HepG2 (cell line): ENCODE data around the gene SLC66A3. TPM values are rescaled to one million over a fixed set of nuclear protein-coding genes. Genes with fewer than 3 reads are reported as not detected.

Source experiments
- AKAP8 ChIP-seq: sonication (generic); formaldehyde crosslinking; IDR thresholded peaks from 2 replicates; pipeline ENCODE4 v1.5.1; 2020; ENCODE audit warnings: mild to moderate bottlenecking, missing genetic modification reagents
- HDAC6 ChIP-seq: fragments of 200-600 bp; sonication (generic); IDR thresholded peaks from 2 replicates; pipeline ENCODE4 v1.7.0; 2017; ENCODE audit warnings: mild to moderate bottlenecking, antibody characterized with exemption, low read length, low read depth
- HMGA1 ChIP-seq: sonication (generic); formaldehyde crosslinking; conservative IDR thresholded peaks from 2 replicates; pipeline ENCODE4 v1.4.0; 2020; ENCODE audit warnings: missing genetic modification reagents
- HOXA7 ChIP-seq: sonication (generic); formaldehyde crosslinking; IDR thresholded peaks from 2 replicates; pipeline ENCODE4 v1.8.1; 2022; ENCODE audit warnings: mild to moderate bottlenecking, missing genetic modification reagents, moderate library complexity
- KAT2B ChIP-seq: fragments of 150-350 bp; IDR thresholded peaks from 2 replicates; pipeline ENCODE4 v1.6.1; 2014; ENCODE audit warnings: low read depth, low read length, borderline replicate concordance
- KDM2A ChIP-seq: sonication (generic); formaldehyde crosslinking; IDR thresholded peaks from 2 replicates; pipeline ENCODE4 v1.4.0; 2020; ENCODE audit warnings: low read depth, missing genetic modification reagents, borderline replicate concordance
- MTF2 ChIP-seq: sonication (generic); formaldehyde crosslinking; IDR thresholded peaks from 2 replicates; pipeline ENCODE4 v1.5.0; 2020; ENCODE audit warnings: missing genetic modification reagents, borderline replicate concordance
- NAIF1 ChIP-seq: sonication (generic); formaldehyde crosslinking; IDR thresholded peaks from 2 replicates; pipeline ENCODE4 v1.5.0; 2020; ENCODE audit warnings: mild to moderate bottlenecking, missing genetic modification reagents, borderline replicate concordance
- RFX1 ChIP-seq: fragments of 450-650 bp; IDR thresholded peaks from 2 replicates; pipeline ENCODE4 v1.6.1; 2017
- SNRNP70 ChIP-seq: fragments of 200-400 bp; formaldehyde crosslinking; IDR thresholded peaks from 2 replicates; pipeline ENCODE4 v1.6.1; 2017; ENCODE audit warnings: mild to moderate bottlenecking, low read depth, low read length, moderate library complexity
- SRSF1 ChIP-seq: fragments of 200-400 bp; formaldehyde crosslinking; optimal IDR thresholded peaks from 2 replicates; pipeline ENCODE3; 2017; ENCODE audit warnings: mild to moderate bottlenecking, low read depth, low read length, moderate library complexity
- XRCC5 ChIP-seq: fragments of 200-400 bp; formaldehyde crosslinking; optimal IDR thresholded peaks from 2 replicates; pipeline ENCODE3; 2017; ENCODE audit warnings: mild to moderate bottlenecking, low read length
- ZEB1 ChIP-seq: IDR thresholded peaks from 2 replicates; pipeline ENCODE4 v1.6.1; 2012; ENCODE audit warnings: mild to moderate bottlenecking, low read depth, inconsistent platforms; ENCODE audit not compliant: insufficient replicate concordance
- ZMYM3 ChIP-seq: sonication (generic); formaldehyde crosslinking; IDR thresholded peaks from 2 replicates; pipeline ENCODE4 v1.5.1; 2020; ENCODE audit warnings: mild to moderate bottlenecking, missing genetic modification reagents
- ZNF138 ChIP-seq: sonication (generic); formaldehyde crosslinking; IDR thresholded peaks from 2 replicates; pipeline ENCODE4 v1.5.0; 2020; ENCODE audit warnings: mild to moderate bottlenecking, low read depth, missing genetic modification reagents
- ZNF263 ChIP-seq: sonication (generic); formaldehyde crosslinking; IDR thresholded peaks from 2 replicates; pipeline ENCODE4 v1.4.0; 2020; ENCODE audit warnings: missing genetic modification reagents
- ZNF652 ChIP-seq: IDR thresholded peaks from 2 replicates; pipeline ENCODE4 v1.6.1; 2016; ENCODE audit warnings: low read depth, borderline replicate concordance
- ZNF75D ChIP-seq: sonication (generic); formaldehyde crosslinking; IDR thresholded peaks from 2 replicates; pipeline ENCODE4 v1.8.1; 2023; ENCODE audit warnings: missing genetic modification reagents, mild to moderate bottlenecking, borderline replicate concordance
- polyA plus RNA-seq, 8 experiments: library from polyadenylated mRNA; depleted of rRNA in 3 of 8; stranded (reverse) in 7 of 8; unstranded in 1 of 8; fragments of >200 nt; fragmentation: Illumina TruSeq in 4 of 8; extraction: Trizol in 4 of 8; gene quantifications; 2 replicates each; pipeline versions ENCODE4 v1.2.1 to v1.2.3, GENCODE V29; 2011 to 2016; ENCODE audit warnings: low read depth in 4 of 8, missing spikeins in 1 of 8, mixed read lengths in 1 of 8; ENCODE audit not compliant: insufficient read depth in 1 of 8
- total RNA-seq, 5 experiments: library from RNA; depleted of rRNA; stranded (reverse); fragments of >200 nt; fragmentation: Illumina TruSeq; extraction: Trizol; gene quantifications; 2 replicates each; pipeline ENCODE4 v1.2.3, GENCODE V29; 2016; ENCODE audit warnings: low read depth in 1 of 5
- TF ChIP-seq, protein P1 (sequence below): fragments of 450-650 bp; IDR thresholded peaks from 2 replicates; pipeline ENCODE4 v1.6.1; 2017; ENCODE audit warnings: mild to moderate bottlenecking
- TF ChIP-seq, protein P2 (sequence below), 2 experiments: fragments of 450-650 bp in 1 of 2; sonication (generic) in 1 of 2; formaldehyde crosslinking; IDR thresholded peaks; 2 replicates each; pipeline versions ENCODE4 v1.5.0 to v1.8.0; 2020 to 2022; ENCODE audit warnings: mild to moderate bottlenecking in 1 of 2, missing genetic modification reagents in 1 of 2
- TF ChIP-seq, protein P3 (sequence below): sonication (generic); formaldehyde crosslinking; IDR thresholded peaks from 2 replicates; pipeline ENCODE4 v1.5.1; 2020; ENCODE audit warnings: missing genetic modification reagents, mild to moderate bottlenecking, borderline replicate concordance
- TF ChIP-seq, protein P4 (sequence below): sonication (generic); formaldehyde crosslinking; IDR thresholded peaks from 2 replicates; pipeline ENCODE4 v1.4.0; 2020; ENCODE audit warnings: mild to moderate bottlenecking, low read depth, missing genetic modification reagents

The SLC66A3 gene
- total and polyA plus RNA-seq, 2 of the 13 experiments (the other 11 are each of a cell fraction or from before 2014, with no cell fraction given), result 2.2 to 3.7 TPM

DNA sequence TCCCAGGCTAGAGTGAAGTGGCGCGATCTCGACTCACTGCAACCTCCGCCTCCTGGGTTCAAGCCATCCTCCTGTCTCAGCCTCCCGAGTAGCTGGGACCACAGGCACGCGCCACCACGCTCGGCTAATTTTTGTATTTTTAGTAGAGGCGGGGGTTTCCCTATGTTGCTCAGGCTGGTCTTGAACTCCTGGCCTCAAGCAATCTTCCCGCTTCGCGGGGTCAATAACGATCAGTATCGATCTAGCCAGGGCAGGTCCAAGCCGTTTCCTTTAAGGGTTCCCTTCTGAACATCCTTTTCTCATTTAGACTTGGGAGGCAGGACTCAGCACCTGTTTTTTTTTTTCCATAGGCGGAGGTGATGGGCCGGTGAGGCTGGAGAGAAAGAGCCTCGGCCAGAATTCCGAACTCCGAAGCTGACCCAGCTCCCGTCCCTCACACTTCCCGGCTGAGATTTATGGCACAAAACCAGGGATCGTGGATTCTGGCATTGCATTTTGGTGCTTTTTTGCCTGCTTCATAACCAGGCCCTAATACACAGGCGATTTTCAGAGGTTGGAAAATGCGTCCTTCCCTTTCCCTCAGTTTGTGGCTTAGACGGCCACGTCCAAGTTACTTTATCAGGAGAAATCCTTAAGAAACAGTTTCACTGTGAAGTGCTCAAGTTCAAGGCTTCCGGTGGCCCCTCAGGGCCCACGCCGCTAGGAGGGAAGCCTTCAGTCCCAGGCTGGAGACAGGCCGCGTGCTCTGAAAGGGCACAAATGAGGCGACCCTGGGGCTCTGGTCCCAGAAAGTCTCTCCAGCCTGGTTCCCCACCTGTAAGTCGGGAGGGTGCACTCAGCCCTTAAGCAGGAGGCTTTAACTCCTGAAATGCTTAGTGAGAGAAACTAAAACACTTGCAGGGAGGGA is 998 bp upstream of the SLC66A3 start (continued):
- TF ChIP-seq, protein P1, sequence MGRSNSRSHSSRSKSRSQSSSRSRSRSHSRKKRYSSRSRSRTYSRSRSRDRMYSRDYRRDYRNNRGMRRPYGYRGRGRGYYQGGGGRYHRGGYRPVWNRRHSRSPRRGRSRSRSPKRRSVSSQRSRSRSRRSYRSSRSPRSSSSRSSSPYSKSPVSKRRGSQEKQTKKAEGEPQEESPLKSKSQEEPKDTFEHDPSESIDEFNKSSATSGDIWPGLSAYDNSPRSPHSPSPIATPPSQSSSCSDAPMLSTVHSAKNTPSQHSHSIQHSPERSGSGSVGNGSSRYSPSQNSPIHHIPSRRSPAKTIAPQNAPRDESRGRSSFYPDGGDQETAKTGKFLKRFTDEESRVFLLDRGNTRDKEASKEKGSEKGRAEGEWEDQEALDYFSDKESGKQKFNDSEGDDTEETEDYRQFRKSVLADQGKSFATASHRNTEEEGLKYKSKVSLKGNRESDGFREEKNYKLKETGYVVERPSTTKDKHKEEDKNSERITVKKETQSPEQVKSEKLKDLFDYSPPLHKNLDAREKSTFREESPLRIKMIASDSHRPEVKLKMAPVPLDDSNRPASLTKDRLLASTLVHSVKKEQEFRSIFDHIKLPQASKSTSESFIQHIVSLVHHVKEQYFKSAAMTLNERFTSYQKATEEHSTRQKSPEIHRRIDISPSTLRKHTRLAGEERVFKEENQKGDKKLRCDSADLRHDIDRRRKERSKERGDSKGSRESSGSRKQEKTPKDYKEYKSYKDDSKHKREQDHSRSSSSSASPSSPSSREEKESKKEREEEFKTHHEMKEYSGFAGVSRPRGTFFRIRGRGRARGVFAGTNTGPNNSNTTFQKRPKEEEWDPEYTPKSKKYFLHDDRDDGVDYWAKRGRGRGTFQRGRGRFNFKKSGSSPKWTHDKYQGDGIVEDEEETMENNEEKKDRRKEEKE, result no peak
- TF ChIP-seq, protein P2, sequence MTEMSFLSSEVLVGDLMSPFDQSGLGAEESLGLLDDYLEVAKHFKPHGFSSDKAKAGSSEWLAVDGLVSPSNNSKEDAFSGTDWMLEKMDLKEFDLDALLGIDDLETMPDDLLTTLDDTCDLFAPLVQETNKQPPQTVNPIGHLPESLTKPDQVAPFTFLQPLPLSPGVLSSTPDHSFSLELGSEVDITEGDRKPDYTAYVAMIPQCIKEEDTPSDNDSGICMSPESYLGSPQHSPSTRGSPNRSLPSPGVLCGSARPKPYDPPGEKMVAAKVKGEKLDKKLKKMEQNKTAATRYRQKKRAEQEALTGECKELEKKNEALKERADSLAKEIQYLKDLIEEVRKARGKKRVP (CRISPR knock-in tag; IDR thresholded peaks at IDR 0.05), result no peak
- no peak for TF ChIP-seq ZMYM3 (CRISPR knock-in tag)
- TF ChIP-seq, protein P3, sequence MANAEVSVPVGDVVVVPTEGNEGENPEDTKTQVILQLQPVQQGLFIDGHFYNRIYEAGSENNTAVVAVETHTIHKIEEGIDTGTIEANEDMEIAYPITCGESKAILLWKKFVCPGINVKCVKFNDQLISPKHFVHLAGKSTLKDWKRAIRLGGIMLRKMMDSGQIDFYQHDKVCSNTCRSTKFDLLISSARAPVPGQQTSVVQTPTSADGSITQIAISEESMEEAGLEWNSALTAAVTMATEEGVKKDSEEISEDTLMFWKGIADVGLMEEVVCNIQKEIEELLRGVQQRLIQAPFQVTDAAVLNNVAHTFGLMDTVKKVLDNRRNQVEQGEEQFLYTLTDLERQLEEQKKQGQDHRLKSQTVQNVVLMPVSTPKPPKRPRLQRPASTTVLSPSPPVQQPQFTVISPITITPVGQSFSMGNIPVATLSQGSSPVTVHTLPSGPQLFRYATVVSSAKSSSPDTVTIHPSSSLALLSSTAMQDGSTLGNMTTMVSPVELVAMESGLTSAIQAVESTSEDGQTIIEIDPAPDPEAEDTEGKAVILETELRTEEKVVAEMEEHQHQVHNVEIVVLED, result no peak
- TF ChIP-seq SRSF1, result no peak
- no peak for TF ChIP-seq AKAP8 (CRISPR knock-in tag)
- TF ChIP-seq NAIF1 (CRISPR knock-in tag), result no peak
- TF ChIP-seq ZNF652 (CRISPR knock-in tag), result 0 out of 2 replicates have a peak, but pooled peaks have one; percentile 14
- no peak for TF ChIP-seq HDAC6
- TF ChIP-seq KDM2A (CRISPR knock-in tag), result 0 out of 2 replicates have a peak, but pooled peaks have one; percentile 18
- TF ChIP-seq ZEB1, result peak; percentile 22
- peak; percentile 17 for TF ChIP-seq XRCC5
- TF ChIP-seq, protein P4, sequence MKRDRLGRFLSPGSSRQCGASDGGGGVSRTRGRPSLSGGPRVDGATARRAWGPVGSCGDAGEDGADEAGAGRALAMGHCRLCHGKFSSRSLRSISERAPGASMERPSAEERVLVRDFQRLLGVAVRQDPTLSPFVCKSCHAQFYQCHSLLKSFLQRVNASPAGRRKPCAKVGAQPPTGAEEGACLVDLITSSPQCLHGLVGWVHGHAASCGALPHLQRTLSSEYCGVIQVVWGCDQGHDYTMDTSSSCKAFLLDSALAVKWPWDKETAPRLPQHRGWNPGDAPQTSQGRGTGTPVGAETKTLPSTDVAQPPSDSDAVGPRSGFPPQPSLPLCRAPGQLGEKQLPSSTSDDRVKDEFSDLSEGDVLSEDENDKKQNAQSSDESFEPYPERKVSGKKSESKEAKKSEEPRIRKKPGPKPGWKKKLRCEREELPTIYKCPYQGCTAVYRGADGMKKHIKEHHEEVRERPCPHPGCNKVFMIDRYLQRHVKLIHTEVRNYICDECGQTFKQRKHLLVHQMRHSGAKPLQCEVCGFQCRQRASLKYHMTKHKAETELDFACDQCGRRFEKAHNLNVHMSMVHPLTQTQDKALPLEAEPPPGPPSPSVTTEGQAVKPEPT (CRISPR knock-in tag), result 0 out of 2 replicates have a peak, but pooled peaks have one; percentile 52
- TF ChIP-seq ZNF138, result no peak
- no peak for TF ChIP-seq KAT2B
- no peak for TF ChIP-seq SNRNP70
- TF ChIP-seq MTF2 (CRISPR knock-in tag), result no peak
- TF ChIP-seq HMGA1 (CRISPR knock-in tag), result no peak
- TF ChIP-seq ZNF263 (CRISPR knock-in tag), result no peak
- 0 out of 2 replicates have a peak, but pooled peaks have one; percentile 70 for TF ChIP-seq ZNF75D (CRISPR knock-in tag)
- no peak for TF ChIP-seq HOXA7 (CRISPR knock-in tag)
- no peak for TF ChIP-seq RFX1
